SU-DHL-6 (cell line): Measurements from ENCODE around the gene ACTL9.

ENCODE experiments used
- CTCF ChIP-seq: fragments of 200-600 bp; sonication (generic); IDR thresholded peaks from one replicate; pipeline ENCODE4 v1.5.1; 2017; ENCODE audit warnings: antibody characterized with exemption, mild to moderate bottlenecking, low read length, moderate library complexity; ENCODE audit not compliant: insufficient read depth, poor library complexity, severe bottlenecking
- EZH2phosphoT487 ChIP-seq: fragments of 200-600 bp; sonication (generic), shearing (Covaris generic); conservative IDR thresholded peaks from 2 replicates; pipeline ENCODE4 v1.6.1; 2018; ENCODE audit warnings: mild to moderate bottlenecking, antibody characterized with exemption, low read length, moderate library complexity, mixed read lengths

- TF ChIP-seq CTCF (no peak), EZH2phosphoT487 (no peak)
Measured at GRCh38 chr19:8684001-8684902, 14.3 kb downstream of the ACTL9 start.
